AG08395 (cell line): ENCODE results near the gene EDEM2.
A peak's percentile ranks its signal among the peaks of the same experiment; 100 is the strongest.
"Not testable (repeated sequence)": the region's sequence is repeated elsewhere in the genome, so short reads cannot be mapped to it uniquely, and the experiment has no call there.

ENCODE experiments used
- DNase-seq: peaks from one replicate; pipeline ENCODE4 v3.0.0; 2012; ENCODE audit warnings: mixed read lengths, low spot score

Gene EDEM2

GRCh38 chr20:35146920-35147574, at the start of gene EDEM2:
Gene EDEM2 (minus strand): TSS chr20:35147336. CDS start chr20:35147258, 78 bp downstream.
- peak; percentile 98 for DNase-seq

GRCh38 chr20:35196313-35196712, 49.2 kb upstream of the EDEM2 start:
- no peak for DNase-seq

- not testable (repeated sequence) for DNase-seq
Observed at GRCh38 chr20:35193031-35193791, 46.1 kb upstream of the EDEM2 start.

GRCh38 chr20:35192118-35192872, 45.2 kb upstream of the EDEM2 start:
- no peak for DNase-seq

GRCh38 chr20:35191419-35192117, 44.4 kb upstream of the EDEM2 start:
- no peak for DNase-seq

GRCh38 chr20:35190556-35190955, 43.4 kb upstream of the EDEM2 start:
- DNase-seq = no peak

GRCh38 chr20:35189223-35189622, 42.1 kb upstream of the EDEM2 start:
- not testable (repeated sequence) for DNase-seq

- DNase-seq = no peak
Observed at GRCh38 chr20:35187584-35188190, 40.6 kb upstream of the EDEM2 start.

GRCh38 chr20:35186691-35187289, 39.7 kb upstream of the EDEM2 start:
- not testable (repeated sequence) for DNase-seq

- DNase-seq = peak; percentile 40
Observed at GRCh38 chr20:35181731-35182130, 34.6 kb upstream of the EDEM2 start.

- DNase-seq = no peak
Observed at GRCh38 chr20:35180266-35180665, 33.1 kb upstream of the EDEM2 start.

GRCh38 chr20:35179292-35180212, 32.4 kb upstream of the EDEM2 start:
- DNase-seq = no peak

- no peak for DNase-seq
Observed at GRCh38 chr20:35176132-35176531, 29.0 kb upstream of the EDEM2 start.

- DNase-seq = no peak
Observed at GRCh38 chr20:35174458-35175216, 27.5 kb upstream of the EDEM2 start.

GRCh38 chr20:35173576-35174192, 26.5 kb upstream of the EDEM2 start:
- no peak for DNase-seq

GRCh38 chr20:35172434-35172806, 25.3 kb upstream of the EDEM2 start:
- DNase-seq = peak; percentile 13

GRCh38 chr20:35171753-35172433, 24.8 kb upstream of the EDEM2 start, which contains the start of gene PROCR:
Gene PROCR (plus strand): TSS chr20:35172072. CDS start chr20:35172155, 83 bp downstream.
- DNase-seq = peak; percentile 94

GRCh38 chr20:35171438-35171752, 24.3 kb upstream of the EDEM2 start:
- no peak for DNase-seq
